HG03575 (cell line): Measurements from ENCODE around the gene DGKG.

ENCODE experiments used
- ATAC-seq: cut with Tn5 transposase; IDR thresholded peaks from one replicate; pipeline ENCODE4 v1.9.1; 2021; ENCODE audit not compliant: unreplicated experiment, insufficient number of reproducible peaks, low FRiP score; ENCODE audit errors: extremely low read depth

Gene DGKG

GRCh38 chr3:186327912-186328487 is 34.0 kb downstream of the DGKG start:
- ATAC-seq = no peak

GRCh38 chr3:186322761-186323160 is 39.3 kb downstream of the DGKG start:
- ATAC-seq = no peak

- no peak for ATAC-seq
Measured at GRCh38 chr3:186321746-186322145, 40.3 kb downstream of the DGKG start.

- ATAC-seq = no peak
Measured at GRCh38 chr3:186320862-186321568, 41.0 kb downstream of the DGKG start.

- ATAC-seq = no peak
Measured at GRCh38 chr3:186319945-186320344, 42.1 kb downstream of the DGKG start.

GRCh38 chr3:186318135-186318534 is 43.9 kb downstream of the DGKG start:
- no peak for ATAC-seq

GRCh38 chr3:186317478-186317877 is 44.6 kb downstream of the DGKG start:
- ATAC-seq = no peak

- ATAC-seq = no peak
Measured at GRCh38 chr3:186316666-186317260, 45.3 kb downstream of the DGKG start.

- ATAC-seq = no peak
Measured at GRCh38 chr3:186315581-186316354, 46.3 kb downstream of the DGKG start.

GRCh38 chr3:186314896-186315295 is 47.1 kb downstream of the DGKG start:
- no peak for ATAC-seq

GRCh38 chr3:186311441-186311840 is 50.6 kb downstream of the DGKG start:
- no peak for ATAC-seq

GRCh38 chr3:186308549-186308948 is 53.5 kb downstream of the DGKG start:
- no peak for ATAC-seq

GRCh38 chr3:186307594-186308221 is 54.3 kb downstream of the DGKG start:
- no peak for ATAC-seq

GRCh38 chr3:186305286-186305685 is 56.7 kb downstream of the DGKG start:
- ATAC-seq = no peak

- no peak for ATAC-seq
Measured at GRCh38 chr3:186303965-186304364, 58.1 kb downstream of the DGKG start.

- no peak for ATAC-seq
Measured at GRCh38 chr3:186299327-186299726, 62.7 kb downstream of the DGKG start.

GRCh38 chr3:186298876-186299275 is 63.2 kb downstream of the DGKG start:
- no peak for ATAC-seq

GRCh38 chr3:186290796-186291195 is 71.2 kb downstream of the DGKG start:
- ATAC-seq = no peak

- no peak for ATAC-seq
Measured at GRCh38 chr3:186287711-186288110, 74.3 kb downstream of the DGKG start.
